Regular cardiac myocyte (primary cell): ENCODE measurements around the gene ZNF354B. TPM values are rescaled to one million over a fixed set of nuclear protein-coding genes. Genes with fewer than 3 reads are reported as not detected.

Experiments used
- total RNA-seq: library from RNA; depleted of rRNA; stranded (reverse); fragments of >200 nt; gene quantifications from 2 replicates; pipeline ENCODE4 v1.2.3, GENCODE V29; 2014

ZNF354B gene
- total RNA-seq: 4.4 and 8.2 TPM in 2 replicates

DNA sequence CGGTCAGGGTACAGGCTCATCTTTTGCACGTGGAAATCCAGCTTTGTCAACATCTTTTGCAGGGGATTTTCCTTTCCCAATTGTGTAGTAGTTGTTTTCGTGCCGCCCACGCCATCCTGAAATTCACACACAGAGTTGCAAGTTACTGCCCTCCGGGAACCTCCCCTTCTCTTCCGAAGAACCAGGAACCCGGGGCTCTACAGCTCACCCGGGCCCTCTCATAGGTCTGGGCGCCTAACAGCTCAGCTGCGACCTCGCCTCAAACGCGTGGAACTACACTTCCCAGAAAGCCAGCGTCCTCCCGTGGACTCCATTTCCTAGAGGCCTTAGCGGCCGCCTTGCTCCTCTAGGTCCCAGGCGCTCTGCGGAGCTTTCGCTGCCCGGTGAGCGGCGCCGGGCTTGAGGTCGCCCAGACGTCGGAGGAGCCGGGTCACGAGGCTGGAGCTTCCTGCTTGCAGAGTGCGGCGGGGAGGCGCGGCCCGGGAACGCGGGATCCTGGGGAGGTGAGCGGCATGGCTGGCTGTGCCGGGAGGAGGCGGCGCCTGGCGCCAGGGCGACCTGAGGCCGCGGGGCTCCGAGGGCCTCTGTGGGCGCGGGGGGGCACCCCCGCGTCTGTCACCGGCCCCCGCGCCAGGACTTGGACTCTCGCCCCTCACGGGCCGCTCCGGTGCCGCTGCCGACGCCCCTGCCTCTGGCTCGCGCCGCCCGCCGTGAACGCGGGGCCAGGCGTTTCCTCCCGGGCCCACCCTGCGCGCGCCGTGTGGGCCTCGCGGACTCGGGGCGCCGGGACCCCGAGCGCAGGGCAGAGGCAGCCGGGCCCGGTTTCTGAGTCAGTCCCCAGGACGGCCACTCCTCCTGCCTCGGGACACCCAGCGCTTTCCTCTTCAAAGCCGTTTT is at the start of gene ZNF354B:
TSS of gene ZNF354B (plus strand) at position 329 of the 897 bp plus-strand sequence. CDS start 1,095 bp downstream, outside the sequence.

GRCh38 chr5:178895615-178896571 is 36.1 kb downstream of the ZNF354B start, which contains the start of gene ZFP2:
Gene ZFP2, plus strand, starts transcription at chr5:178895913. Its CDS starts 35,401 bp downstream, at chr5:178931314.

Other genes starting within 250 kb of the ZNF354B start
- gene CLK4, start 232.9 kb upstream of the ZNF354B start, total RNA-seq: 16.1 and 27.6 TPM in 2 replicates
- gene ZNF354A, start 129.3 kb upstream of the ZNF354B start, total RNA-seq: 4.8 and 10.7 TPM in 2 replicates
- under 0.01 and 0.28 TPM in 2 replicates for gene ZFP2, start 36.0 kb downstream of the ZNF354B start, total RNA-seq
- gene ZNF454, start 81.2 kb downstream of the ZNF354B start, total RNA-seq: 0.96 and 2.0 TPM in 2 replicates
- not detected in 2 replicates for gene GRM6, start 135.4 kb downstream of the ZNF354B start, total RNA-seq
- gene ZNF879, start 163.9 kb downstream of the ZNF354B start, total RNA-seq: 4.8 and 5.6 TPM in 2 replicates
- 7.1 and 7.9 TPM in 2 replicates for gene ZNF354C, start 200.4 kb downstream of the ZNF354B start, total RNA-seq